MCF 10A (cell line): Measurements from ENCODE around the gene MUCL3. TPM values are rescaled to one million over a fixed set of nuclear protein-coding genes. Genes with fewer than 3 reads are reported as not detected.

Experiments used
- BruUV-seq: library from RNA; stranded (reverse); fragments of 400-500 nt; replicated peaks from 2 replicates; lab custom pipeline; 2021; lab: Mats Ljungman, UMichigan
- CTCF ChIA-PET: fragments of 300-600 bp; sonication (Branson Sonifier 250); formaldehyde crosslinking; extraction: SDS; loops from one replicate; lab custom pipeline; 2021; ENCODE audit warnings: antibody characterized with exemption, inconsistent platforms; lab: Yijun Ruan, JAX
- POLR2A ChIA-PET: fragments of 300-600, 350-650 bp; sonication (Branson Sonifier 250); formaldehyde crosslinking; extraction: SDS; loops from one replicate; lab custom pipeline; 2020; ENCODE audit warnings: antibody characterized with exemption, inconsistent platforms; lab: Yijun Ruan, JAX
- DNase-seq: peaks from one replicate; pipeline ENCODE4 v3.0.0-alpha.2; 2018; ENCODE audit not compliant: unreplicated experiment
- H3K27ac Mint-ChIP-seq: one replicate; pipeline ENCODE4 v1.8.0; 2022; ENCODE audit warnings: mild to moderate bottlenecking, low read depth, mixed read lengths; ENCODE audit not compliant: unreplicated experiment
- H3K27me3 Mint-ChIP-seq: one replicate; pipeline ENCODE4 v1.8.0; 2022; ENCODE audit warnings: mixed read lengths; ENCODE audit not compliant: insufficient read depth, unreplicated experiment
- H3K36me3 Mint-ChIP-seq: one replicate; pipeline ENCODE4 v1.8.0; 2022; ENCODE audit warnings: mild to moderate bottlenecking, moderate library complexity, mixed read lengths; ENCODE audit not compliant: insufficient read depth, unreplicated experiment
- H3K4me1 Mint-ChIP-seq: one replicate; pipeline ENCODE4 v1.8.0; 2022; ENCODE audit warnings: mixed read lengths; ENCODE audit not compliant: insufficient read depth, unreplicated experiment
- H3K4me3 Mint-ChIP-seq: one replicate; pipeline ENCODE4 v1.8.0; 2022; ENCODE audit warnings: mild to moderate bottlenecking, moderate library complexity, mixed read lengths; ENCODE audit not compliant: unreplicated experiment
- H3K9me3 Mint-ChIP-seq: one replicate; pipeline ENCODE4 v1.8.0; 2022; ENCODE audit warnings: mixed read lengths; ENCODE audit not compliant: unreplicated experiment
- CTCF ChIP-seq: fragments of 200-600 bp; IDR thresholded peaks from one replicate; pipeline ENCODE4 v1.8.0; 2022; ENCODE audit warnings: antibody characterized with exemption, mild to moderate bottlenecking; ENCODE audit not compliant: unreplicated experiment
- intact Hi-C: fragments of 100-400 bp; cut with micrococcal nuclease; formaldehyde crosslinking; loops from 2 replicates; pipeline ENCODE4 v1.14.1; 2022
- total RNA-seq: library from RNA; stranded (reverse); gene quantifications from 2 replicates; pipeline ENCODE4 v1.2.3, GENCODE V29; 2022

The MUCL3 gene
- total RNA-seq, 1 experiment from 2014 or later, result not detected

GRCh38 chr6:30970946-30971345, 30.2 kb downstream of the MUCL3 start:
- H3K27me3 Mint-ChIP-seq, result no peaks in the 10 kb centered on the region
- DNase-seq, result no peak
- H3K27ac Mint-ChIP-seq, result no peak overlapping the region
- TF ChIP-seq CTCF, result no peak
- POLR2A ChIA-PET, result no interaction called here
- no peaks in the 10 kb centered on the region for H3K36me3 Mint-ChIP-seq
- CTCF ChIA-PET, result interaction anchor here (0.6 to 0.9 kb wide), 2 partner anchors 67 to 1185 kb away, joined by 3 read pairs; no protein-coding TSS in a partner anchor
- no peak overlapping the region for H3K4me3 Mint-ChIP-seq
- H3K9me3 Mint-ChIP-seq, result no peaks in the 10 kb centered on the region
- intact Hi-C loops, result no loop called here
- no TSS peak for BruUV-seq
- H3K4me1 Mint-ChIP-seq, result no peaks in the 10 kb centered on the region

GRCh38 chr6:30972816-30973215, 32.0 kb downstream of the MUCL3 start:
- Mint-ChIP-seq H3K4me3 (no peak overlapping the region), H3K27ac (no peak overlapping the region), H3K27me3 (no peaks in the 10 kb centered on the region), H3K4me1 (peaks cover under 1% of the 10 kb centered on the region), H3K9me3 (no peaks in the 10 kb centered on the region), H3K36me3 (no peaks in the 10 kb centered on the region)
- no TSS peak for BruUV-seq
- no peak for TF ChIP-seq CTCF
- CTCF ChIA-PET, result no interaction called here
- intact Hi-C loops, result no loop called here
- POLR2A ChIA-PET, result interaction anchor here (0.8 to 1.6 kb wide), 4 partner anchors 9 to 89 kb away, joined by 3 to 4 read pairs (median 4); no protein-coding TSS in a partner anchor
- DNase-seq, result no peak

- H3K27ac Mint-ChIP-seq, result no peak overlapping the region
- CTCF ChIA-PET, result interaction anchor here (0.9 kb wide), 1 partner anchor 9 kb away, joined by 3 read pairs; the partner anchor contains the start of gene MUC21
- no peak overlapping the region for H3K4me3 Mint-ChIP-seq
- no TSS peak for BruUV-seq
- peaks cover 5% of the 10 kb centered on the region for H3K4me1 Mint-ChIP-seq
- TF ChIP-seq CTCF, result no peak
- POLR2A ChIA-PET, result interaction anchor here (0.9 to 1.6 kb wide), 2 partner anchors 11 to 14 kb away, joined by 3 to 4 read pairs; no protein-coding TSS in a partner anchor
- H3K9me3 Mint-ChIP-seq, result no peaks in the 10 kb centered on the region
- no peaks in the 10 kb centered on the region for H3K27me3 Mint-ChIP-seq
- DNase-seq, result no peak
- H3K36me3 Mint-ChIP-seq, result no peaks in the 10 kb centered on the region
- intact Hi-C loops, result no loop called here
These were observed 33.9 kb downstream of the MUCL3 start for GRCh38 chr6:30974490-30975252.

GRCh38 chr6:30979141-30979540, 38.4 kb downstream of the MUCL3 start:
- peaks cover 25% of the 10 kb centered on the region for H3K4me1 Mint-ChIP-seq
- H3K9me3 Mint-ChIP-seq, result no peaks in the 10 kb centered on the region
- no peaks in the 10 kb centered on the region for H3K27me3 Mint-ChIP-seq
- no peak overlapping the region for H3K4me3 Mint-ChIP-seq
- H3K27ac Mint-ChIP-seq, result no peak overlapping the region
- TF ChIP-seq CTCF, result no peak
- no peak for DNase-seq
- no peaks in the 10 kb centered on the region for H3K36me3 Mint-ChIP-seq
- intact Hi-C loops, result no loop called here
- POLR2A ChIA-PET, result interaction anchor here (0.8 to 0.9 kb wide), 2 partner anchors 11 to 237 kb away, joined by 3 to 4 read pairs; partner anchors contain the start of gene FLOT1
- BruUV-seq, result no TSS peak
- CTCF ChIA-PET, result no interaction called here
